Body of pancreas (tissue), 4 donors: ENCODE results near the gene ADTRP.

Experiments
- POLR2A ChIP-seq, 3 donors: fragments of 450-650 bp; IDR thresholded peaks; one replicate each; pipeline ENCODE4 v1.6.1; 2016; ENCODE audit warnings: antibody characterized with exemption in 3 of 3, mild to moderate bottlenecking in 2 of 3
- TF ChIP-seq, protein P1 (sequence below), 7 experiments: fragments of 450-650 bp in 4 of 7; fragments of 200-600 bp in 3 of 7; sonication (generic) in 3 of 7; IDR thresholded peaks; one replicate each; pipeline ENCODE4 v1.5.1; 2016 to 2019; ENCODE audit warnings: antibody characterized with exemption in 7 of 7

DNA sequence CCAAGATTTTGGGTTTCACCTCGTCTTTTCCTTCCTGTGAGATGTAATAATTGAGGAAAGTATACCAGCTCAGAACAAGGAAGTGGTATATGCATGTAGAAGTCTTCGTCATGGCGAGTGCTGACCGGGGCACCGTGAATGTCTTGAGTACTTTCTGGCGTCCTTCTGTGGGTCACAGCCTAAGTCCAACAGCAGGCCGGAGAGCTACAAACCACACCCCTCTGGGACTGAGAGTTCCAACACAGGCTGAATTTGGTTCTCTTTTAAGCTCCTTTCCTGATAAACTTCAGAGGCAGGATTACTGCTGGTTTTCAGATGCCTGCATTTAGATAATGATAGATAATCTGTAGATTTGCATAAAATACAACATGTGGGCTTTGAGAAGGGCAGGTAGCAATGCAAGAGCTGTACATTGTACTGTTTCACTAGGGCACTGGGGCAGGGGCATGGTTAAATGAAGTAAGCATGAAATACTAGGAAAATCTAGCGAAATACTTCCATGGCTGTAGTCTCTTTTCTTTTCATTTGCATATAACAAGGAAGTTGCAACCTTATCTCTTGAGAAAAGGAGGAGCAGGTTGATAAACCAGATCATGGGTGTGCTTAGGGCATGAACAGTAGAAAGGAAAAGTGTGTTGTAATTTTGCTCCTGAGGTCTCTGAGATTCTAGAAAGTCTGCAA, at the start of gene ADTRP:
- TF ChIP-seq, protein P1, sequence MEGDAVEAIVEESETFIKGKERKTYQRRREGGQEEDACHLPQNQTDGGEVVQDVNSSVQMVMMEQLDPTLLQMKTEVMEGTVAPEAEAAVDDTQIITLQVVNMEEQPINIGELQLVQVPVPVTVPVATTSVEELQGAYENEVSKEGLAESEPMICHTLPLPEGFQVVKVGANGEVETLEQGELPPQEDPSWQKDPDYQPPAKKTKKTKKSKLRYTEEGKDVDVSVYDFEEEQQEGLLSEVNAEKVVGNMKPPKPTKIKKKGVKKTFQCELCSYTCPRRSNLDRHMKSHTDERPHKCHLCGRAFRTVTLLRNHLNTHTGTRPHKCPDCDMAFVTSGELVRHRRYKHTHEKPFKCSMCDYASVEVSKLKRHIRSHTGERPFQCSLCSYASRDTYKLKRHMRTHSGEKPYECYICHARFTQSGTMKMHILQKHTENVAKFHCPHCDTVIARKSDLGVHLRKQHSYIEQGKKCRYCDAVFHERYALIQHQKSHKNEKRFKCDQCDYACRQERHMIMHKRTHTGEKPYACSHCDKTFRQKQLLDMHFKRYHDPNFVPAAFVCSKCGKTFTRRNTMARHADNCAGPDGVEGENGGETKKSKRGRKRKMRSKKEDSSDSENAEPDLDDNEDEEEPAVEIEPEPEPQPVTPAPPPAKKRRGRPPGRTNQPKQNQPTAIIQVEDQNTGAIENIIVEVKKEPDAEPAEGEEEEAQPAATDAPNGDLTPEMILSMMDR (IDR thresholded peaks at IDR 0.05) = no peak
- no peak for TF ChIP-seq POLR2A (IDR thresholded peaks at IDR 0.05)
